ENCODE results near the gene SPATA46. TPM values are rescaled to one million over a fixed set of nuclear protein-coding genes. Genes with fewer than 3 reads are reported as not detected.

Gene SPATA46
- total and polyA plus RNA-seq, 9 of the 15 experiments (the other 6 are each of a cell fraction or from before 2014, with no cell fraction given), result 0.04 to 0.11 TPM; not detected in 7

GRCh38 chr1:162372159-162373071, 4.2 kb downstream of the SPATA46 start (continued):
- TF ChIP-seq ZNF354B (CRISPR knock-in tag; IDR thresholded peaks at IDR 0.05), result 0 out of 2 replicates have a peak, but pooled peaks have one; percentile 24
- no peak for TF ChIP-seq SIX5 (IDR thresholded peaks at IDR 0.05; ENCODE audit: borderline replicate concordance in 1 of 2, insufficient read depth in 1 of 2, low read depth in 1 of 2, low read length in 2 of 2)
- TF ChIP-seq ATF1 (CRISPR knock-in tag; IDR thresholded peaks at IDR 0.05), result no peak
- TF ChIP-seq ATF1 (tag; IDR thresholded peaks at IDR 0.05), result peak; percentile 53
- TF ChIP-seq ZNF57 (CRISPR knock-in tag; IDR thresholded peaks at IDR 0.05), result peak; percentile 60; the same call in 1 of the 2 replicates
- no peak for TF ChIP-seq CBX5 (IDR thresholded peaks at IDR 0.05; ENCODE audit: borderline replicate concordance, low read depth)
- TF ChIP-seq ZNF766 (CRISPR knock-in tag; conservative IDR thresholded peaks at IDR 0.05), result peak; percentile 91
- no peak for TF ChIP-seq TEAD2 (tag; IDR thresholded peaks at IDR 0.05)
- no peak for TF ChIP-seq BCLAF1 (IDR thresholded peaks at IDR 0.05; ENCODE audit: borderline replicate concordance in 1 of 2, control insufficient read depth in 1 of 2, low read depth in 2 of 2, low read length in 1 of 2)
- TF ChIP-seq ZNF217 (CRISPR knock-in tag; IDR thresholded peaks at IDR 0.05), result no peak
- no peak for TF ChIP-seq NR2C2 (CRISPR knock-in tag; IDR thresholded peaks at IDR 0.05)
- no peak for TF ChIP-seq NR2C2 (tag; IDR thresholded peaks at IDR 0.05)
- TF ChIP-seq SREBF2 (CRISPR knock-in tag; IDR thresholded peaks at IDR 0.05), result no peak
- peak; percentile 48 to 58 for TF ChIP-seq E2F6 (IDR thresholded peaks at IDR 0.05; ENCODE audit: borderline replicate concordance in 1 of 2, extremely low read depth in 1 of 2, insufficient read depth in 1 of 2, insufficient read length in 1 of 2, low read depth in 1 of 2, low read length in 1 of 2, poor library complexity in 1 of 2, severe bottlenecking in 1 of 2)
- no peak for TF ChIP-seq TCF15 (CRISPR knock-in tag; IDR thresholded peaks at IDR 0.05)
- TF ChIP-seq ZNF324 (CRISPR knock-in tag; IDR thresholded peaks at IDR 0.05), result peak; percentile 13; the same call in 1 of the 2 replicates
- TF ChIP-seq MIER1 (IDR thresholded peaks at IDR 0.05; ENCODE audit: low read depth), result no peak
- no peak for TF ChIP-seq ZSCAN32 (CRISPR knock-in tag; IDR thresholded peaks at IDR 0.05)
- TF ChIP-seq BDP1 (IDR thresholded peaks at IDR 0.05; ENCODE audit: insufficient read depth, insufficient read length), result no peak
- no peak for TF ChIP-seq PRPF4 (IDR thresholded peaks at IDR 0.05; ENCODE audit: insufficient read depth, low read depth, low read length, poor library complexity, severe bottlenecking)
- peak; percentile 96 for TF ChIP-seq NCOR1 (IDR thresholded peaks at IDR 0.05)
- no peak for TF ChIP-seq KDM4B (IDR thresholded peaks at IDR 0.05; ENCODE audit: borderline replicate concordance in 2 of 2, low read depth in 1 of 2)
